ENCODE measurements around the gene MSI2.

MSI2 gene

DNA sequence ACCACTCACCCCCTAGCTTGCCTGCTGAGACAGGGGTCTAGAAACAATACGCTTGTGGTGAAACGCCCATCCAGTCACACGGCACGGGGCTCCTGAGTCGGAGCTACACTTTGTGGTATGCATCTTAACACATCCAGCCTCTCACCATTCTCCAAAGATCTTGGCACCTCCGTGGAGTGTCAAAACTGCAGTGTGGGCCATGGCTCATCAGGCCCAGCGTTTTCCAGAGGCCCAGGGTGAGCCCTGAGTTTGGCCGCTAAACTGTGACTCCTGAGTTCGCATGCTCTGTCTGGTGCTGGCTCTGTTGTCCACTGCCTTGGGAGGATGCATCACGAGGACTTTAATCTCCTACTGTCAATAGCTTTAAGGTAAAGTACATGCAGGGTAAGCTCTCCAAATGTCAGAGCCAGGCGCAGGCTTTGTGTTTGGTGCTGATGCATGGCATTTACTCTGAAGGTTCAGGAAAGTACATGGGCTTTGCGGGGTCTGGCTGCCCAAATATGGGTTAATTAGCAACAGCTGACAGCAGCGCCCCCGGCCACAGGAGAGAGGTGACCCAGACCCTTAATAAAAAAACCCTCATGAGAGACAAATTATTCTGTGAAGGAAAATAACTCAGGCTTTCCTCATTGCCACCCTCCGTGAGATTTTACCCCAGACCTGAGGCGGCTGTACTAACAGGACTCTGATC, 370.3 kb downstream of the MSI2 start:
- Histone ChIP-seq H3K4me3 (ENCODE audit: low read depth in 1 of 2, low read length in 2 of 2) (no peak overlapping the region), H3K9me3 (ENCODE audit: control insufficient read depth in 1 of 2, low read length in 2 of 2) (no peaks in the 10 kb centered on the region), H3K36me3 (ENCODE audit: control insufficient read depth in 1 of 2, insufficient read depth in 2 of 2, low read length in 2 of 2) (peaks cover 0 to 5% of the 10 kb centered on the region in 2 donors), H3K27me3 (ENCODE audit: low read depth, low read length) (no peaks in the 10 kb centered on the region), H3K27ac (ENCODE audit: low read length) (no peak overlapping the region), H3K4me1 (ENCODE audit: control insufficient read depth in 1 of 2, insufficient read depth in 2 of 2, low read length in 2 of 2) (peaks cover 0 to 11% of the 10 kb centered on the region in 2 donors)

DNA sequence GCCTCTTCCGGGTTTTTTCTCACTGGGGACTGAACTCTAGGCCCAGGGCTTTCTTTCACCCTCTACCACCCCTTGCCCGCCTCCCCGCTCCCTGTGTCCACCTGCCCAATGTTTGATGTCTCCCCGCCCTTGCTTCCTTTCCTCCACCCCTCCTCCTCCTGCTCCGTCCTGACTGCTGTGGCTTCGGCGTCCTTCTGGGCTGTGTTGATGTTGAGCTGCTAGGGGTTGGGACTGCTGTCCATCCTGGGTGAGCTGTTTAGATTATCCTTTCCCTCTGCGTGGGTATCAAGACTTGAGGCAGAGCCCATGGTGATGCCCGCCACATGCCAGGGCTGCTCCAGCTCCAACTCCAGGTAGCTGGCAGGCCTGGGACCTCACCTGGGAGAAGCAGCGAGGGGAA, 371.3 kb downstream of the MSI2 start:
- Histone ChIP-seq H3K27me3 (ENCODE audit: low read depth, low read length) (no peaks in the 10 kb centered on the region), H3K27ac (ENCODE audit: low read length) (no peak overlapping the region), H3K4me1 (ENCODE audit: control insufficient read depth in 1 of 2, insufficient read depth in 2 of 2, low read length in 2 of 2) (peaks cover 0 to 9% of the 10 kb centered on the region in 2 donors), H3K4me3 (ENCODE audit: low read depth in 1 of 2, low read length in 2 of 2) (no peak overlapping the region), H3K9me3 (ENCODE audit: control insufficient read depth in 1 of 2, low read length in 2 of 2) (no peaks in the 10 kb centered on the region), H3K36me3 (ENCODE audit: control insufficient read depth in 1 of 2, insufficient read depth in 2 of 2, low read length in 2 of 2) (peaks cover 0 to 5% of the 10 kb centered on the region in 2 donors)

DNA sequence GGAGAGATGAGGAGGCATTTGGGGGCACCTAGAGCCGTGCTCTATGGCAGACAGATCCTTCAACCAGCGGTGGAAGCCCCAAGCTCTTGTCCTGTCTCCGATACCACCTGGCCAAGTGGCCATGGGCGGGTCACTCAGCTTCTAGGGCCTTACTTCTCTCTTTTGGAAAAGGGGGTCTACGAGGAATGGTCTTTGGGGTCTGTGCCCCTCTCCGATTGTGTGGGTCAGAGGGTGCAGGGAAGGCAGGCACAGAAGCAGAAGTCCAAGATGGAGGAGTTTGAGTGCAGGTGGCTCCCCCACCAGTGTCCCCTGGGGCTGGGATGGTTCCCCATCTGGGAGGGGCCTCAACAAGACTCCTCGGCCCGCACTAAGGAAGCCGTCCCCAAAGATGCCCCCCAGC, 372.1 kb downstream of the MSI2 start:
- Histone ChIP-seq H3K4me3 (ENCODE audit: low read depth in 1 of 2, low read length in 2 of 2) (no peak overlapping the region), H3K36me3 (ENCODE audit: control insufficient read depth in 1 of 2, insufficient read depth in 2 of 2, low read length in 2 of 2) (peaks cover 5 to 7% of the 10 kb centered on the region in 2 donors), H3K9me3 (ENCODE audit: control insufficient read depth in 1 of 2, low read length in 2 of 2) (no peaks in the 10 kb centered on the region), H3K4me1 (ENCODE audit: control insufficient read depth in 1 of 2, insufficient read depth in 2 of 2, low read length in 2 of 2) (peaks cover 0 to under 1% of the 10 kb centered on the region in 2 donors), H3K27me3 (ENCODE audit: low read depth, low read length) (no peaks in the 10 kb centered on the region), H3K27ac (ENCODE audit: low read length) (no peak overlapping the region)

DNA sequence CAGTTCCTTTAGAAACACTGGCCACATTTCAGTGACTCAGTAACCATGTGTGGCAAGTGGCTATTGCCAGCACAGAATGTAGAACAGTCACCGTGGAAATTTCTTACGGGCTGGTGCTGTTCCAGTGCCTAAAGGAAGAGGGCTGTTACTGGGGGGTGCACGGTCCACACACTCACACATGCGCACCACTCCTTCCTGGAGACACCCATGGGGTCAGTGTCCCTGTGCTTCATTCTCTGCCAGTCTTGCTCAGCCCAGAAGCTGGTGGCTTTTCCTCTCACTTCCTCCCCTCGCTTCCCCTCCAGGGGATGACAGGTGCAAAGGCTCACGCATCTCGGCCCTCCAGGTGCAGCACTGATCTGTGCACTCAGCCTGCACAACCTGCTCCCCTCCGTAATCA, 373.1 kb downstream of the MSI2 start:
- Histone ChIP-seq H3K27me3 (ENCODE audit: low read depth, low read length) (no peaks in the 10 kb centered on the region), H3K36me3 (ENCODE audit: control insufficient read depth in 1 of 2, insufficient read depth in 2 of 2, low read length in 2 of 2) (peaks cover 5 to 7% of the 10 kb centered on the region in 2 donors), H3K4me3 (ENCODE audit: low read depth in 1 of 2, low read length in 2 of 2) (no peak overlapping the region), H3K9me3 (ENCODE audit: control insufficient read depth in 1 of 2, low read length in 2 of 2) (no peaks in the 10 kb centered on the region), H3K4me1 (ENCODE audit: control insufficient read depth in 1 of 2, insufficient read depth in 2 of 2, low read length in 2 of 2) (no peaks in the 10 kb centered on the region), H3K27ac (ENCODE audit: low read length) (no peak overlapping the region)

DNA sequence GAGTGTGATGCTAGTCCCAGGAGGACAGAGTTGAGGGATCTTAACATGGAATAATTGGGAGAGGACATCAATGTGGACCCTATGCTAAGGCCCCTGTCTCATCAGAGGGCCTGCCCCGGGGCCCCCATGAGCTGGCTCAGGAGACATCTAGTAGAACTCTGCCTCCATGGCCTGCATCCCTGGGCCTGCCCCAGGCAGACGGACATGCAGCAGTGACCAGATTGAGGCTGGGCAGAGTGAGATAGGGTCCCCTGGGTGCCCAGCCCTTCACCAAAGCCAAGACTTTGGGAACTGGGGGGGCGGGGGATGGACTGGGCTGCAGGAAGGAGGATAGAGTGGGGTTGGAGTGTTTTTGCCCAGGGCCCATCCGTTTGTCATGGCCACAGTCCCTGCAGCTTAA, 373.6 kb downstream of the MSI2 start:
- no peak overlapping the region for H3K27ac ChIP-seq (ENCODE audit: low read length)

DNA sequence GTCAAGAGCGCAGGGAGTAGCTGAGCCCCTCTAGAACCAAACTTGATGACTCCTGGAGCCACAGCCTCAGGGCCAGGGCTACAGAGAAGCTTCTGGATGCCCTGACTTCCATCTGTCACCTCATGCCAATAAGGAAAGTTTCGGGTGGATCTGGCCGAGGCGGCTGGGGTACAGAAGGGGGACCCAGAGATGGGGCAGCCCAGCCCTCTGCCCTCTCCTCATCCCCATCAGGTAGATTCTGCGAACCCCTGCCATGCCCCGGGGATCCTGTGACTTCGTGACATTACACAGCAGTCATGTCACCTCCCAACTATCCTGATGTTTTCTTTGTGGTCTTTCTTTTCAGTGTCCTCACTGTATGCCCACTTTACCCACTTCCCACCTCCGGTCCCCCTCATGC, 374.4 kb downstream of the MSI2 start:
- Histone ChIP-seq H3K9me3 (ENCODE audit: control insufficient read depth in 1 of 2, low read length in 2 of 2) (no peaks in the 10 kb centered on the region), H3K27ac (ENCODE audit: low read length) (no peak overlapping the region), H3K4me3 (ENCODE audit: low read depth in 1 of 2, low read length in 2 of 2) (no peak overlapping the region), H3K4me1 (ENCODE audit: control insufficient read depth in 1 of 2, insufficient read depth in 2 of 2, low read length in 2 of 2) (no peaks in the 10 kb centered on the region), H3K36me3 (ENCODE audit: control insufficient read depth in 1 of 2, insufficient read depth in 2 of 2, low read length in 2 of 2) (peaks cover 5 to 7% of the 10 kb centered on the region in 2 donors), H3K27me3 (ENCODE audit: low read depth, low read length) (no peaks in the 10 kb centered on the region)

More for the DNA sequence above, 373.6 kb downstream of the MSI2 start:
- Histone ChIP-seq H3K9me3 (ENCODE audit: control insufficient read depth in 1 of 2, low read length in 2 of 2) (no peaks in the 10 kb centered on the region), H3K27me3 (ENCODE audit: low read depth, low read length) (no peaks in the 10 kb centered on the region), H3K4me3 (ENCODE audit: low read depth in 1 of 2, low read length in 2 of 2) (no peak overlapping the region), H3K4me1 (ENCODE audit: control insufficient read depth in 1 of 2, insufficient read depth in 2 of 2, low read length in 2 of 2) (no peaks in the 10 kb centered on the region), H3K36me3 (ENCODE audit: control insufficient read depth in 1 of 2, insufficient read depth in 2 of 2, low read length in 2 of 2) (peaks cover 5 to 7% of the 10 kb centered on the region in 2 donors)

DNA sequence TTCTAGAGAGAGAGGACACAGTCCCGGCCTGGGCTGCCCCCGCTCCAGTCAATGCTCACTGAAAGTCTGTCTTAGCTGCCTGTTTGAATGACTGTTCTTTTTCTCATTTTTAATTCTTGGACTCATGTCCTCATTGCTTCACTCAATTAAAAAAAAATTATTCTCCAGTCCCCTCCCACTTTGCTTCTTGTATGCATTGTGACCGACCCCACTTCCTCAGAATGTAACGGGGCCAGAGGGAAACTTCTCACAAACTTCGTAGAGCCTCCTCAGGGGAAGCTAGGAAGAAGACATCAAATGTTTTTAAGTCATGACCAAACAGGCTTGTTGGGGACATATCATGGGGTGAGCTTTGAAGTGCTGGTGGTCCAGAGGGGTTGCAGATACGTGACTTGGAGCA, 375.5 kb downstream of the MSI2 start:
- H3K9me3 ChIP-seq (ENCODE audit: control insufficient read depth in 1 of 2, low read length in 2 of 2) = no peaks in the 10 kb centered on the region
- H3K27me3 ChIP-seq (ENCODE audit: low read depth, low read length) = no peaks in the 10 kb centered on the region
- H3K36me3 ChIP-seq (ENCODE audit: control insufficient read depth in 1 of 2, insufficient read depth in 2 of 2, low read length in 2 of 2) = peaks cover 5 to 7% of the 10 kb centered on the region in 2 donors
- no peak overlapping the region for H3K4me3 ChIP-seq (ENCODE audit: low read depth in 1 of 2, low read length in 2 of 2)
- no peaks in the 10 kb centered on the region for H3K4me1 ChIP-seq (ENCODE audit: control insufficient read depth in 1 of 2, insufficient read depth in 2 of 2, low read length in 2 of 2)
- H3K27ac ChIP-seq (ENCODE audit: low read length) = no peak overlapping the region

DNA sequence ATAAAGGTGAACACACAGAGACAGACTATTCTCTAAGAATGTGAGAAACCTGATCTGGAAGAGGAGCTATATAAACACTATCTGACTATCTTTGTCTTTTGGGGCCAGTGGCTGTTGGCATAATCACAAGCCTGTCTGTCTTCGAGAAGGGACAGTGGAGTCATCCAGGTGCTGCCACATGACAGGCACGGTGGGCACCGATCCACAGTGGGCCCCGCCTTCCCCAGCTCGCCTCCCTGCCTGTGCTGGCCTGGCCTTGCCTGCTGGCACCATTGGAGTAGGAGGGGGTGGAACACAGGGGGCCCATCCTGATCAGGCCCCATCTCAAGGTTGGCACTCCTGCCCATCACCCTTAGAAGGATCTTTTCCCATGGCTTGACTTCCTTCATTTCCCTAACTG, 376.0 kb downstream of the MSI2 start:
- H3K9me3 ChIP-seq (ENCODE audit: control insufficient read depth in 1 of 2, low read length in 2 of 2) = no peaks in the 10 kb centered on the region
- H3K27me3 ChIP-seq (ENCODE audit: low read depth, low read length) = no peaks in the 10 kb centered on the region
- no peak overlapping the region for H3K4me3 ChIP-seq (ENCODE audit: low read depth in 1 of 2, low read length in 2 of 2)
- H3K27ac ChIP-seq (ENCODE audit: low read length) = no peak overlapping the region
- no peaks in the 10 kb centered on the region for H3K4me1 ChIP-seq (ENCODE audit: control insufficient read depth in 1 of 2, insufficient read depth in 2 of 2, low read length in 2 of 2)
- peaks cover 5 to 7% of the 10 kb centered on the region in 2 donors for H3K36me3 ChIP-seq (ENCODE audit: control insufficient read depth in 1 of 2, insufficient read depth in 2 of 2, low read length in 2 of 2)

DNA sequence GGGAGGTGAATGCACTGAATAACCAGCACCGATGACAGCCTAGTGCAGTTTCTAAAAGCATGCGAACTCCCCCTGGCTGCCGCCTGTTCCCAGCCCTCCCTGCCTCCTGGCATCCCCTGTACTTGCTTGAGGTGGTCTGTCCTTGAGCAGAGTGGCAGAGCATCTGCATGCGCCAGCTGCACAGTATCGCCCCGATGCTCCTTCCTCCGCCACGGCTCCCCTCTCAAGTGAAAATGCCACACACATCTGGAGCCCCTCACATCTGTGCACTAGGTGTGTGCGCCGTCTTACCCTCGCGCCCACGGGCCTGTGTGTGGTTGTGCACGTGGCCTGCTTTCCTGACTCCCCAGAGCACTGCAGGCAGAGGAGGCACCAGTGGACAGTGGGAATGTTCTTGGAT, 376.9 kb downstream of the MSI2 start:
- no peak overlapping the region for H3K4me3 ChIP-seq (ENCODE audit: low read depth in 1 of 2, low read length in 2 of 2)
- H3K27ac ChIP-seq (ENCODE audit: low read length) = no peak overlapping the region
- H3K4me1 ChIP-seq (ENCODE audit: control insufficient read depth in 1 of 2, insufficient read depth in 2 of 2, low read length in 2 of 2) = no peaks in the 10 kb centered on the region
- no peaks in the 10 kb centered on the region for H3K9me3 ChIP-seq (ENCODE audit: control insufficient read depth in 1 of 2, low read length in 2 of 2)
- peaks cover 5 to 7% of the 10 kb centered on the region in 2 donors for H3K36me3 ChIP-seq (ENCODE audit: control insufficient read depth in 1 of 2, insufficient read depth in 2 of 2, low read length in 2 of 2)
- no peaks in the 10 kb centered on the region for H3K27me3 ChIP-seq (ENCODE audit: low read depth, low read length)

DNA sequence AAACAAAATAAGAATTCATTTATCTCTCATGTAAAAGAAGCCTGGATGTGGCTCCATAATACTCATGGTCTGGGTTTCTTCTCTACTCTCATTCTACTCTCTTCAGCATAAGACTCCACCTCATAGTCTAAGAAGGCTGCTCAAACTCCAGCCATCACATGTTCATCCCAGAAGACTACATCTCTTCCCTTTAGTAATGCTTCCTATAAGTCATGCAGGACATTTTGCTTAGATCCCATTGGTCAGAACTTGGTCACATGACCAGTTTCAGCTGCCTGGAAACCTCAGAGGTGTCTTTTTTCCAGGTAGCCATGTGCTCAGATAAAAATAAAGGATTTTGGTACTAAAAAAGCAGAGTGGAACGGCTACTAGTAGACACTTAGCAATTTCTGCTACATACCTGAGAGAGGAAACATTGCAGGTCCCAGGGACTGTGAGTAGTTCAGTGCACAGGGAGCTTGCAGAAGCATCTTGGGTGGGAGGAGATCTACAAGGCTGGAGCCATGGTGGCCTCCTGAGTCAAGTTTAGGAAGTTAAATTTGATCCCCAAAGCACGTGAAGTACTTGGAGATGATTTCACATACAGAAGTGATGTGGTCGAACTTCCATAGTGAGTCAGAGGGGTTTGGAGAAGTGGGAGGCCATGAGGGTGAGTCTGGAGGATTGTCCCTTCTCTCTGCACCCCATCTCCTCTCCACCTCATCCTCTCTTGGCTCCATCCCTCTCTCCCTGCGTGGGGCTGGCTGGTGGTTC, 378.6 kb downstream of the MSI2 start:
- Histone ChIP-seq H3K36me3 (ENCODE audit: control insufficient read depth in 1 of 2, insufficient read depth in 2 of 2, low read length in 2 of 2) (peaks cover 5 to 7% of the 10 kb centered on the region in 2 donors), H3K4me1 (ENCODE audit: control insufficient read depth in 1 of 2, insufficient read depth in 2 of 2, low read length in 2 of 2) (no peaks in the 10 kb centered on the region), H3K9me3 (ENCODE audit: control insufficient read depth in 1 of 2, low read length in 2 of 2) (no peaks in the 10 kb centered on the region), H3K4me3 (ENCODE audit: low read depth in 1 of 2, low read length in 2 of 2) (no peak overlapping the region), H3K27me3 (ENCODE audit: low read depth, low read length) (no peaks in the 10 kb centered on the region), H3K27ac (ENCODE audit: low read length) (no peak overlapping the region)

DNA sequence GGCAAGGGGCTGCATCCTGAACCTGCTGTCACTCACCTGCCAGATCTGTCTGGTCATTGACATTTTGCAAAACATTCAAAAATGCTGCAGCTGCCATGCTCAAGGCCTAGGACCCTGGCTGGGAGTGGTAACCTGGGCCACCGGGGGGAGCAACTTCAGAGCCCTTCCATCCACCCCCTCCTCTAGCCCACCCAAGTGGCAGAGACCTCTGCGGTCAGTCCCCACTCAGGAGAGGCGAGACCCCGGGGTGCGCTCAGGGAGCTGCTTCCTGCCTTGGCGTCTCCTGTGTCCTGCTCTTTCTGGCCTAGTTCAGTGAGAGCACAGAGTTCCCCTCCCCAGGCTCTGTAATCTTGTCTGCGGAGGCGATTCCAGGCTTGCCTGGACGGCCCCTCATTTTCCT, 380.0 kb downstream of the MSI2 start:
- Histone ChIP-seq H3K4me3 (ENCODE audit: low read depth in 1 of 2, low read length in 2 of 2) (no peak overlapping the region), H3K4me1 (ENCODE audit: control insufficient read depth in 1 of 2, insufficient read depth in 2 of 2, low read length in 2 of 2) (no peaks in the 10 kb centered on the region), H3K36me3 (ENCODE audit: control insufficient read depth in 1 of 2, insufficient read depth in 2 of 2, low read length in 2 of 2) (peaks cover 0 to 7% of the 10 kb centered on the region in 2 donors), H3K27ac (ENCODE audit: low read length) (no peak overlapping the region), H3K9me3 (ENCODE audit: control insufficient read depth in 1 of 2, low read length in 2 of 2) (no peaks in the 10 kb centered on the region), H3K27me3 (ENCODE audit: low read depth, low read length) (no peaks in the 10 kb centered on the region)

Data from muscle layer of duodenum (tissue), 2 donors.